HG02759 (cell line): Measurements from ENCODE around the gene LRP1B.

ENCODE experiments used
- ATAC-seq: cut with Tn5 transposase; IDR thresholded peaks from one replicate; pipeline ENCODE4 v1.9.1; 2021; ENCODE audit warnings: mild to moderate bottlenecking, moderate library complexity; ENCODE audit not compliant: unreplicated experiment

Gene LRP1B

GRCh38 chr2:140526575-140526974, 1604.2 kb downstream of the LRP1B start:
- no peak for ATAC-seq

DNA sequence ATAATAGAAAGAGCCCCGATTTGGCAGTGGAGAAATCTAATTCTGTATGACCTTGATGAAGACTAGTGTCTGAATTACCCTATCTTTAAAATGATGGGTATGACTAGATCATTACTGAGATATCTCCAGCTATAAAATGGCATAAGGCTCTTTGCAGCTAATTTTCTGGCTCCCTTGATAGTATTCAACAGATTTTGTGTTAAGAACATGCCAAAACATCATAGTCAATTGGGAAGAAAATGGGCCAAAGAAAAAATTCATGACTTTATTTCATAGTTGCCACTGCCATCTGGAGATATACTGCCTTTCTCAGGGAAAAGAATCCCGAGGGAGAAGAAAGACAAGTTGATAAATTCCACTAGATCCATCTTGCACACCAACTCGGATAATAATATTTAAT, 1618.7 kb downstream of the LRP1B start:
- no peak for ATAC-seq

DNA sequence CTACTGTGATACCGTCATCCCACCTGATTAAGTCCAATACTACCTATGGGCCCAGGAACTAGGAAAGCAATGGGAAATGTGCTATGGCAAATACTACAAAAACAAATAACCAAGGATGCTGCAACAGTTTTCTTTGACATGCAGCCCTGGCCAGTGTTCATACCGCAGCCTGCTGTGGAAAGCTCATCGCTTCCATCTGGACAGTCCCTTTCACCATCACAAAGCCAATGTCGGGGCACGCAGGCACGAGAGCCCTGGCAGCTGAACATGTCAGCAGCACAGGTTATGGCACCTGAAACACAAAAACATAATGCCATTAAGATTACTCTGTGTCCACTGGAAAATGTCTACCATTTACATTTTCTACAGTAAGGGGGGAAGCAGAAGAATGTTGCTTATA, 1621.1 kb downstream of the LRP1B start:
- no peak for ATAC-seq

DNA sequence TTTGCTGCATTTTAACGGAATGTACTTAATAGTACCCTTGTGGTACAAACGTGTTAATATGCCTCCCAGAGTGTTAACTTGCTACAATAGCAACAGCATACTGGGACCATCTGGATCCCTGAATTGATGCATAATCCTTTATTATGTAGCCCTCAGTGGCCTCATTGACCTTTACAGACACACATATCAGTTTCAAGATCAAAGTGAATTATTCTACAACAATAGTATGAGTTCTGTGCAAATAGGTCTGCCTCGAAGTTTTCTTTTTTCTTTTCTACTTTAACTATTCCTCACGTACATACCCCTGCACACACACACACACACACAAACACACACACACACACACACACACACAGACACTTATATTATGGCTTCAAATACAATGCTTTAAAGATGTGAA, 1622.1 kb downstream of the LRP1B start:
- ATAC-seq, result no peak

DNA sequence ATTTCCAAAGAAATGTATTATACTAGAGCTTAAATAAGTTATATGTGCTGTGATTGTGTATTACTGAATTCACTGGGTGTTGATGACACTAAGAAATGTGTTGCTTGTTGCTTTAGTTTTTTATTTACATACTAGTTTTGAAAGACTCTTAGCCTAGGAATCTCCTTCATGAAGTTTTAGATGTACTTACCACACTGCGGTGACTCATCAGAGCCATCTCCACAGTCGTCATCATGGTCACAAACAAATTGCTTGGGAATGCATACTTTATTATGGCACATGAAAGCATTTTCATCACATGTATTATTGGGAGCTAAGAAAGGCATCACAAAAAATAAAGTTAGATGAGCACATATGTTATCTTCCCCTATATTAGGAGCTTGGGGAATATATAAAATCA, 1624.2 kb downstream of the LRP1B start:
- no peak for ATAC-seq

GRCh38 chr2:140504601-140505000, 1626.2 kb downstream of the LRP1B start:
- no peak for ATAC-seq

- ATAC-seq, result no peak
These were observed 1627.7 kb downstream of the LRP1B start for GRCh38 chr2:140502951-140503630.

- no peak for ATAC-seq
These were observed 1632.5 kb downstream of the LRP1B start for GRCh38 chr2:140498360-140498759.

- no peak for ATAC-seq
These were observed 1634.1 kb downstream of the LRP1B start for GRCh38 chr2:140496714-140497113.

GRCh38 chr2:140491876-140492275, 1638.9 kb downstream of the LRP1B start:
- ATAC-seq, result no peak

- ATAC-seq, result no peak
These were observed 1641.6 kb downstream of the LRP1B start for GRCh38 chr2:140489193-140489592.

GRCh38 chr2:140481136-140481535, 1649.7 kb downstream of the LRP1B start:
- ATAC-seq, result no peak

DNA sequence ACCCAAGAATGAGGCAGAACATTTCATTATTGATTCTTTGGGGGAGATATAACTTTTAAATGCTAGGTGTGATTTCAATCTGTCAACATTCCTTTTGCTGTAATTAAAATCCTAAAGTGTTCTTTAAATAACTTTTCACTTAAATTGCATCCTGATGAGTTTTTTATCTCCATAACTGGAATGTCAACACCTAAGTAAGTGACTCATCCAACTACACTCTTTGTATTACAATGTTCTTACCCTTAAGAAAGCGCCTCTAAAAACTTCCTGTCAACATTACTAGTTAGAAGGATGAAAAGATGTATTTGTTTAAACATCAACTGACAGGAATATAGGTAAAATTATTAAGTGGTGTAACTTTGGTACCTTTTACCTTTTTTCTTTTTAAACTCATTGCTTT, 1657.0 kb downstream of the LRP1B start:
- ATAC-seq, result no peak

DNA sequence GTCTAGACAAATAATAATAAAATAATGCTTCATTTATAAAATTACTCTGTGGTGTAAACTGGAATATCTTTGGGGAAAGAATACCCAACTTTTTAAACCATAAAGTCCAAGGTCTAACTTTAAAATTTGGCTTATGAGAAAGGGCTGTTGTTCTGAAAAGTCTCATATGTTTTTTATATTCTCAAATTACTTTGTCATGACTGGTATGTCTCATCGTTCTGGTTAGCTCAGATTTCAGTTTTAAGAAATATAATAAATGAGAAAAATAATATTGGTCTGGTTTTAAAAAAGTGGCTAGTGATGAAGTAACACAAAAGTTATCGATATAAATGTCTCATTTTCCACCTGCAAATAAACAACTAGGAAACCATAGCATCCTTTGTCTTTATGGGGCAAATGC, 1658.1 kb downstream of the LRP1B start:
- no peak for ATAC-seq

- no peak for ATAC-seq
These were observed 1665.5 kb downstream of the LRP1B start for GRCh38 chr2:140465301-140465700.

DNA sequence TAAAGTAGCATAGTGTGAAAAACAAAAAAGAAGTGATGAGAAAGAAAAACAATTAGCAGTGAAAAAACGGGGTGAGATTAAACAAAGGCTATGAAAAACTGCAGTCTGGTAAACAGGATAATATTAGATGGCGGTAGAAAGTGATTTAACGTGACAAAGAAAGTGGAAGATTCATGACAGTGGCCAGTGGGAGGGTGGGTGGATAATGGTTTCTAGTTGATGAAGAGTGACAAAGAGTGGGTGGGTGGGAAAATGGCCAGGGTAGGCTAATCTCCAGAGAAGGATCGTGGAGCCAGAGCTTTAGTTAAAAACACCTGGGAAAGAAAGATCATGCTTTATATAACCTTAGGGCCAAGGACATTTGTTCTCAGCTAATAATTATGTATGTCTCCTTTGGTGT, 1667.8 kb downstream of the LRP1B start:
- no peak for ATAC-seq

- no peak for ATAC-seq
These were observed 1673.3 kb downstream of the LRP1B start for GRCh38 chr2:140457483-140457882.

GRCh38 chr2:140455315-140455714, 1675.5 kb downstream of the LRP1B start:
- ATAC-seq, result no peak

GRCh38 chr2:140454717-140455116, 1676.1 kb downstream of the LRP1B start:
- ATAC-seq, result no peak

DNA sequence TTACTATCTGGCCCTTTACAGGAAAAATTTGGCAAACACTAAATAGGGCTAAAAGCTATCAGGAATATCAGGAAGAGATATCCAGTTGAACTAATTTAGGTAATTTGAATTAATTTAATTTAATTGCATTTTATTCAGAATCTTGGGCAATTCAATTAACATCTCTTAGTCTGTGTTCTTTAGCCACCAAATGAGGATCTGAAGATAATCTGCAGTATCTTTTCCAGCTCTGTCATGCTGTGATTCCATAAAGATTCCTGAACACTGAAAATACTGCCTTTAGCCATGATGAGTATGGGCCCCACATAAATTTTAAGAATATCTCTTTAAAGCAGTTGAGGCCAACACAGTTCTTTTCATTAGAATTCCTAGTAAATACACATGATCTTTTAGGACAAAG, 1679.5 kb downstream of the LRP1B start:
- ATAC-seq, result no peak

DNA sequence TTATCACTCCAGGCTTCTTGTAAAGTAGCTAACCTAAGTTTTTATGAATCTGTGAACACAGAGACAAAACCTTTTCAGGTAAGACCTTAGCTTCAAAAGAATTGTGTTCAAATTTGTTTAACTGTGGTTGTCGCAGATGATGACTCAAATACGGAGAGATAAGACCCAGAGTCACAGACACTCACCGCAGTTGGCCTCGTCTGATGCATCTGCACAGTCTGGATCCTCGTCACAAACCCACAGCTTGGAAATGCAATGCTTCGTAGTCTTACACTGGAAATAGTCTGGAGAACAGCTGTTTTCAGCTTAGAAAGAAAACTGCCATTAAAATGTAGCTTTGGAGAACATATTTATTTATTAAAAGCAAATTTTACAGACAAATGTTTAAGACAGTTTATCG, 1688.5 kb downstream of the LRP1B start:
- ATAC-seq, result no peak

GRCh38 chr2:140440815-140441214, 1690.0 kb downstream of the LRP1B start:
- no peak for ATAC-seq

- no peak for ATAC-seq
These were observed 1693.9 kb downstream of the LRP1B start for GRCh38 chr2:140436936-140437335.
